Keratinocyte (primary cell): ENCODE data around the gene CCDC80. TPM values are rescaled to one million over a fixed set of nuclear protein-coding genes. Genes with fewer than 3 reads are reported as not detected.

Experiments used
- DNase-seq: peaks from one replicate; pipeline ENCODE4 v3.0.0-alpha.2; 2011; ENCODE audit warnings: low read depth, missing footprints, low spot score
- FAIRE-seq: peaks from 2 replicates; lab custom pipeline; 2011; peaks lifted over from hg19 to GRCh38; lab: Jason Lieb, UNC
- H2AFZ ChIP-seq: 2 replicates; pipeline ENCODE4 v1.6.0; 2012; ENCODE audit warnings: low read length, control low read depth, inconsistent platforms; ENCODE audit not compliant: control insufficient read depth
- H3K27ac ChIP-seq: 2 replicates; pipeline ENCODE4 v1.5.1; 2011; ENCODE audit warnings: low read length; ENCODE audit not compliant: control insufficient read depth, insufficient read depth
- H3K27me3 ChIP-seq: 3 replicates; pipeline ENCODE4 v1.6.0; 2011; ENCODE audit warnings: low read length; ENCODE audit not compliant: control insufficient read depth, insufficient read depth; ENCODE audit errors: extremely low read depth
- H3K36me3 ChIP-seq, 2 experiments: 2 replicates in 1 of 2; 3 replicates in 1 of 2; pipeline ENCODE4 v1.5.1; 2011; ENCODE audit warnings: low read length in 2 of 2, mild to moderate bottlenecking in 1 of 2; ENCODE audit not compliant: control insufficient read depth in 2 of 2, insufficient read depth in 2 of 2; ENCODE audit errors: extremely low read depth in 1 of 2
- H3K4me1 ChIP-seq: 3 replicates; pipeline ENCODE4 v1.5.1; 2011; ENCODE audit warnings: low read length; ENCODE audit not compliant: control insufficient read depth, insufficient read depth; ENCODE audit errors: extremely low read depth
- H3K4me2 ChIP-seq: 3 replicates; pipeline ENCODE4 v1.6.0; 2011; ENCODE audit warnings: low read depth, low read length; ENCODE audit not compliant: control insufficient read depth, insufficient read depth; ENCODE audit errors: extremely low read depth
- H3K4me3 ChIP-seq, 3 experiments: fragments of 200-600 bp in 1 of 3; sonication (generic) in 1 of 3; 2 replicates in 2 of 3; 3 replicates in 1 of 3; pipeline ENCODE4 v1.5.1; 2011 to 2016; ENCODE audit warnings: low read length in 3 of 3, mild to moderate bottlenecking in 3 of 3, control low read depth in 2 of 3, inconsistent platforms in 1 of 3, low read depth in 1 of 3, mixed read lengths in 1 of 3, mixed run types in 1 of 3, moderate library complexity in 1 of 3; ENCODE audit not compliant: control insufficient read depth in 2 of 3, insufficient read depth in 2 of 3; ENCODE audit errors: extremely low read depth in 1 of 3
- H3K79me2 ChIP-seq: 2 replicates; pipeline ENCODE4 v1.6.0; 2012; ENCODE audit warnings: low read length; ENCODE audit not compliant: control insufficient read depth, insufficient read depth
- H3K9ac ChIP-seq: 3 replicates; pipeline ENCODE4 v1.6.0; 2011; ENCODE audit warnings: low read length; ENCODE audit not compliant: control insufficient read depth, insufficient read depth; ENCODE audit errors: extremely low read depth
- H3K9me1 ChIP-seq: 3 replicates; pipeline ENCODE4 v1.6.0; 2011; ENCODE audit warnings: low read length; ENCODE audit not compliant: control insufficient read depth, insufficient read depth; ENCODE audit errors: extremely low read depth
- H3K9me3 ChIP-seq: 2 replicates; pipeline ENCODE4 v1.5.1; 2012; ENCODE audit warnings: low read depth, low read length; ENCODE audit not compliant: control insufficient read depth
- H4K20me1 ChIP-seq: 3 replicates; pipeline ENCODE4 v1.6.0; 2011; ENCODE audit warnings: low read length; ENCODE audit not compliant: control insufficient read depth, insufficient read depth; ENCODE audit errors: extremely low read depth
- EZH2 ChIP-seq: IDR thresholded peaks from one replicate; pipeline ENCODE4 v1.6.1; 2012; ENCODE audit warnings: inconsistent platforms, mild to moderate bottlenecking, low read length, moderate library complexity
- dilution Hi-C: fragments of 300-500 bp; cut with MboI; formaldehyde crosslinking; loops from one replicate; pipeline ENCODE4 v1.7.0; 2020; ENCODE audit warnings: low sequenced_read_pairs; ENCODE audit not compliant: extremely low pct_ligation_motif_present
- polyA plus RNA-seq, 5 experiments: library from polyadenylated mRNA; depleted of rRNA in 3 of 5; stranded (reverse) in 3 of 5; stranded (forward) in 1 of 5; unstranded in 1 of 5; fragments of >200 nt; gene quantifications; 1 replicate in 1 of 5; 2 replicates in 3 of 5; 3 replicates in 1 of 5; pipeline versions ENCODE4 v1.2.1 to v1.2.3, GENCODE V29; 2011 to 2012; ENCODE audit warnings: missing spikeins in 2 of 5, low read depth in 1 of 5, low replicate concordance in 1 of 5
- TF ChIP-seq, protein P1 (sequence below), 3 experiments: IDR thresholded peaks in 1 of 3; conservative IDR thresholded peaks in 1 of 3; optimal IDR thresholded peaks in 1 of 3; 2 replicates in 2 of 3; 3 replicates in 1 of 3; pipeline versions ENCODE3 to v1.5.1; 2011; ENCODE audit warnings: low read length in 3 of 3, mild to moderate bottlenecking in 3 of 3, moderate library complexity in 2 of 3, control low read depth in 1 of 3, inconsistent platforms in 1 of 3; ENCODE audit not compliant: insufficient read depth in 2 of 3; ENCODE audit errors: extremely low read depth in 1 of 3

CCDC80 gene
- polyA plus RNA-seq, 1 donor (not counting 4 experiments of a cell fraction or from before 2014, with no cell fraction given) = 12.8 TPM

- DNase-seq (no peak), FAIRE-seq (no peak)
- Histone ChIP-seq H3K9ac (no peak overlapping the region), H3K27me3 (no peaks in the 10 kb centered on the region), H3K9me1 (no peaks in the 10 kb centered on the region), H3K36me3 (no peaks in the 10 kb centered on the region), H3K79me2 (no peaks in the 10 kb centered on the region), H4K20me1 (no peaks in the 10 kb centered on the region), H2AFZ (peak overlapping the region; percentile 51), H3K4me1 (peaks cover 16% of the 10 kb centered on the region), H3K27ac (peak overlapping the region; percentile 4), H3K9me3 (no peaks in the 10 kb centered on the region), H3K4me3 (no peak overlapping the region), H3K4me2 (no peak overlapping the region)
- dilution Hi-C loops = no loop called here
- TF ChIP-seq, protein P1, sequence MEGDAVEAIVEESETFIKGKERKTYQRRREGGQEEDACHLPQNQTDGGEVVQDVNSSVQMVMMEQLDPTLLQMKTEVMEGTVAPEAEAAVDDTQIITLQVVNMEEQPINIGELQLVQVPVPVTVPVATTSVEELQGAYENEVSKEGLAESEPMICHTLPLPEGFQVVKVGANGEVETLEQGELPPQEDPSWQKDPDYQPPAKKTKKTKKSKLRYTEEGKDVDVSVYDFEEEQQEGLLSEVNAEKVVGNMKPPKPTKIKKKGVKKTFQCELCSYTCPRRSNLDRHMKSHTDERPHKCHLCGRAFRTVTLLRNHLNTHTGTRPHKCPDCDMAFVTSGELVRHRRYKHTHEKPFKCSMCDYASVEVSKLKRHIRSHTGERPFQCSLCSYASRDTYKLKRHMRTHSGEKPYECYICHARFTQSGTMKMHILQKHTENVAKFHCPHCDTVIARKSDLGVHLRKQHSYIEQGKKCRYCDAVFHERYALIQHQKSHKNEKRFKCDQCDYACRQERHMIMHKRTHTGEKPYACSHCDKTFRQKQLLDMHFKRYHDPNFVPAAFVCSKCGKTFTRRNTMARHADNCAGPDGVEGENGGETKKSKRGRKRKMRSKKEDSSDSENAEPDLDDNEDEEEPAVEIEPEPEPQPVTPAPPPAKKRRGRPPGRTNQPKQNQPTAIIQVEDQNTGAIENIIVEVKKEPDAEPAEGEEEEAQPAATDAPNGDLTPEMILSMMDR (optimal IDR thresholded peaks at IDR 0.05 in 1 of 3, IDR thresholded peaks at IDR 0.05 in 1 of 3, conservative IDR thresholded peaks at IDR 0.05 in 1 of 3; ENCODE audit: extremely low read depth in 1 of 3, insufficient read depth in 2 of 3, low read length in 3 of 3) = no peak
- TF ChIP-seq EZH2 = no peak
These were observed 48.4 kb upstream of the CCDC80 start for GRCh38 chr3:112689385-112689784.

- DNase-seq (no peak), FAIRE-seq (peak; percentile 86)
- H4K20me1 ChIP-seq = no peaks in the 10 kb centered on the region
- no peaks in the 10 kb centered on the region for H3K36me3 ChIP-seq
- H3K4me2 ChIP-seq = peak overlapping the region; percentile 31
- no peaks in the 10 kb centered on the region for H3K79me2 ChIP-seq
- H3K27me3 ChIP-seq = no peaks in the 10 kb centered on the region
- H3K4me3 ChIP-seq = no peak overlapping the region
- H3K27ac ChIP-seq = peak overlapping the region; percentile 4
- peaks cover 16% of the 10 kb centered on the region for H3K4me1 ChIP-seq
- no peaks in the 10 kb centered on the region for H3K9me1 ChIP-seq
- no peaks in the 10 kb centered on the region for H3K9me3 ChIP-seq
- dilution Hi-C loops = no loop called here
- TF ChIP-seq EZH2 = no peak
- TF ChIP-seq, protein P1 (optimal IDR thresholded peaks at IDR 0.05 in 1 of 3, IDR thresholded peaks at IDR 0.05 in 1 of 3, conservative IDR thresholded peaks at IDR 0.05 in 1 of 3; ENCODE audit: extremely low read depth in 1 of 3, insufficient read depth in 2 of 3, low read length in 3 of 3) = no peak
- no peak overlapping the region for H3K9ac ChIP-seq
- peak overlapping the region; percentile 51 for H2AFZ ChIP-seq
These were observed 47.9 kb upstream of the CCDC80 start for GRCh38 chr3:112688819-112689218.
